Activated CD4-positive, CD25-positive, alpha-beta regulatory T cell treated with anti-CD3 and anti-CD28 coated beads, Interleukin-2, amount 50 U/mL, for 16 hours (primary cell): ENCODE measurements around the gene MORC3.

Experiments
- DNase-seq: peaks from one replicate; pipeline ENCODE4 v3.0.0-alpha.2; 2020; ENCODE audit warnings: low read depth, low spot score

Gene MORC3

DNA sequence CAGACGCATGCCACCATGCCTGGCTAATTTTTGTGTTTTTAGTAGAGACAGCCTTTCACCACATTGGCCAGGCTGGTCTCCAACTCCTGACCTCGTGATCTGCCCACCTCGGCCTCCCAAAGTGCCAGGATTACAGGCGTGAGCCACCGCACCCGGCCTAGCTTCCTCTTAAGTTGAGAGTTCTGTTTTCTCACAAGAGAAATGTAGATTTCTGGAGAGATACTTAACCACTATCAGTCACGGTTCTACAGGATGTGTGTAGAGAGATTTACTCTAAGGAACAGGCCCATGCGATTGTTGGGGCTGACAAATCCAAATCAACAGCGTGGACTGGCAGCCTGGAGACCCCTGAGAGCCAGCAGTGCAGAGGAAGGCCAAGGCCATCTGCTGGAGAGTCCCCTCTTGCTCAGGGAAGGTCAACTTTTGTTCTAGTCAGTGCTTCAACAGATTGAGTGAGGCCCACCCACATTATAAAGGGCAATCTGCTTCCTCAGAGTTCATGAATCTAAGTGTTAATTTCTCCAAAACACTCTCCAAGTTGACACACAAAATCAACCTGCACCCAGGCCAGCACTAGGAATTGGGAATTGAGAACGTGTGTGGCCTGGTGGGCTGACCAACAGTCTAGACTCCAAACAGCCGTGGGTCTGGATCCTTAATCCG lies 103.9 kb downstream of the MORC3 start:
- DNase-seq: no peak

DNA sequence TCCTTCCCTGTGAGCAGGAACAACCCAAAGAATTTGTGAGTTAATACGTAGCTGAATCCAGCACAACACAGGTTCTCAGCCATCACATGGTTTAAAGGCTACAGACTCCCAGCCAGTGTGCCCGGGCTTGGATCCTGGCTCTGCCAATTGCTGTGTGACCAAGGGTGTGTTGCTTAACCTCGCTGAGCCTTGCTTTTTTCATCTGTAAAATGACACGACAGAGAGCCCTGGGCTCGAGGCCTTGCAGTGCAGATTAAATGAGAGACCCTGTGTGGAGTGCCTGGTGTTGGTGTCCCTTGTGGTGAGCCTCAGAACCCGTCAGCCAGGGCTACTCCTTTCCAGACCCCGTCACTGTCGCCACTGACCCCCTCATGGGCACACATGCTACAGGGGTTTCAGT lies 104.6 kb downstream of the MORC3 start:
- DNase-seq: no peak

DNA sequence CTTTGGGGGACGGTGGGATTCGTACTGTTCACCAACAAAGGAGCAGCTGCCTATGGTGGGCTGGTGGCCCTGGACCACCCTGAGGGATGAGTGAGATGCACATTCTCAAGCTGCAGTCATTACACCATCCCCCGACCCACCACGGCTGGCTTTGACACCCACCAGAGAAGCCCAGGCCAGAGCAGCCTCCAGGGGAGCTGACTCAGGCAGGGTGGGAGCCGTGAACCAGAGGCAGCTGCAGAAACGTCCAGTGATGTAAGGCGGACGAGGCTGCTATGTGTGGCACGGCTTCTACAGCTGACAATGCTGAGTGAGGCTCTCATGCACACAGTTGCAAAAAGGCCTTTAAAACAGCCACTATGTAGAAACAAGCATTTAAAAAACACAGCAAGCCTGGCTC lies 105.3 kb downstream of the MORC3 start:
- no peak for DNase-seq
